ENCODE measurements around the gene TMEM135.

The TMEM135 gene

GRCh38 chr11:87173185-87174039 lies 135.7 kb downstream of the TMEM135 start:
- H3K4me1 ChIP-seq (ENCODE audit: insufficient read depth, insufficient read length): no peaks in the 10 kb centered on the region
- H3K9me3 ChIP-seq (ENCODE audit: insufficient read depth, low read length): peaks cover 11% of the 10 kb centered on the region
- TF ChIP-seq SUZ12 (IDR thresholded peaks at IDR 0.05; ENCODE audit: extremely low read depth, insufficient read depth, insufficient read length) (no peak), ZNF274 (IDR thresholded peaks at IDR 0.05; ENCODE audit: low read depth, low read length) (no peak), YY1 (IDR thresholded peaks at IDR 0.05; ENCODE audit: insufficient read depth, insufficient read length) (no peak)
- no peak for DNase-seq (ENCODE audit: low read depth, low spot score)
- H3K9ac ChIP-seq (ENCODE audit: insufficient read length, low read depth): no peak overlapping the region
- H3K36me3 ChIP-seq (ENCODE audit: insufficient read depth, insufficient read length, low read length): no peaks in the 10 kb centered on the region
- no peak overlapping the region for H3K4me3 ChIP-seq (ENCODE audit: insufficient read length, low read depth)
- no peaks in the 10 kb centered on the region for H3K27me3 ChIP-seq (ENCODE audit: insufficient read depth, insufficient read length)

- no peak overlapping the region for H3K9ac ChIP-seq (ENCODE audit: insufficient read length, low read depth)
- no peak overlapping the region for H3K4me3 ChIP-seq (ENCODE audit: insufficient read length, low read depth)
- no peak for TF ChIP-seq SUZ12 (IDR thresholded peaks at IDR 0.05; ENCODE audit: extremely low read depth, insufficient read depth, insufficient read length)
- no peak for TF ChIP-seq YY1 (IDR thresholded peaks at IDR 0.05; ENCODE audit: insufficient read depth, insufficient read length)
- TF ChIP-seq ZNF274 (IDR thresholded peaks at IDR 0.05; ENCODE audit: low read depth, low read length): no peak
- no peaks in the 10 kb centered on the region for H3K36me3 ChIP-seq (ENCODE audit: insufficient read depth, insufficient read length, low read length)
- H3K27me3 ChIP-seq (ENCODE audit: insufficient read depth, insufficient read length): no peaks in the 10 kb centered on the region
- no peak for DNase-seq (ENCODE audit: low read depth, low spot score)
- H3K9me3 ChIP-seq (ENCODE audit: insufficient read depth, low read length): peaks cover 11% of the 10 kb centered on the region
- H3K4me1 ChIP-seq (ENCODE audit: insufficient read depth, insufficient read length): no peaks in the 10 kb centered on the region
Observed at GRCh38 chr11:87174870-87175269, 137.1 kb downstream of the TMEM135 start.

- no peaks in the 10 kb centered on the region for H3K27me3 ChIP-seq (ENCODE audit: insufficient read depth, insufficient read length)
- no peaks in the 10 kb centered on the region for H3K4me1 ChIP-seq (ENCODE audit: insufficient read depth, insufficient read length)
- no peak overlapping the region for H3K4me3 ChIP-seq (ENCODE audit: insufficient read length, low read depth)
- no peaks in the 10 kb centered on the region for H3K36me3 ChIP-seq (ENCODE audit: insufficient read depth, insufficient read length, low read length)
- peaks cover 11% of the 10 kb centered on the region for H3K9me3 ChIP-seq (ENCODE audit: insufficient read depth, low read length)
- H3K9ac ChIP-seq (ENCODE audit: insufficient read length, low read depth): no peak overlapping the region
- DNase-seq (ENCODE audit: low read depth, low spot score): no peak
- TF ChIP-seq SUZ12 (IDR thresholded peaks at IDR 0.05; ENCODE audit: extremely low read depth, insufficient read depth, insufficient read length) (no peak), ZNF274 (IDR thresholded peaks at IDR 0.05; ENCODE audit: low read depth, low read length) (no peak), YY1 (IDR thresholded peaks at IDR 0.05; ENCODE audit: insufficient read depth, insufficient read length) (no peak)
Observed at GRCh38 chr11:87176044-87176443, 138.3 kb downstream of the TMEM135 start.

GRCh38 chr11:87179621-87180020 lies 141.9 kb downstream of the TMEM135 start:
- no peak overlapping the region for H3K9ac ChIP-seq (ENCODE audit: insufficient read length, low read depth)
- H3K4me1 ChIP-seq (ENCODE audit: insufficient read depth, insufficient read length): no peaks in the 10 kb centered on the region
- H3K4me3 ChIP-seq (ENCODE audit: insufficient read length, low read depth): no peak overlapping the region
- H3K36me3 ChIP-seq (ENCODE audit: insufficient read depth, insufficient read length, low read length): no peaks in the 10 kb centered on the region
- DNase-seq (ENCODE audit: low read depth, low spot score): no peak
- H3K27me3 ChIP-seq (ENCODE audit: insufficient read depth, insufficient read length): no peaks in the 10 kb centered on the region
- peaks cover 11% of the 10 kb centered on the region for H3K9me3 ChIP-seq (ENCODE audit: insufficient read depth, low read length)
- no peak for TF ChIP-seq YY1 (IDR thresholded peaks at IDR 0.05; ENCODE audit: insufficient read depth, insufficient read length)
- TF ChIP-seq ZNF274 (IDR thresholded peaks at IDR 0.05; ENCODE audit: low read depth, low read length): no peak
- TF ChIP-seq SUZ12 (IDR thresholded peaks at IDR 0.05; ENCODE audit: extremely low read depth, insufficient read depth, insufficient read length): no peak

GRCh38 chr11:87180742-87181141 lies 143.0 kb downstream of the TMEM135 start:
- Histone ChIP-seq H3K9ac (ENCODE audit: insufficient read length, low read depth) (no peak overlapping the region), H3K4me3 (ENCODE audit: insufficient read length, low read depth) (no peak overlapping the region), H3K4me1 (ENCODE audit: insufficient read depth, insufficient read length) (no peaks in the 10 kb centered on the region), H3K27me3 (ENCODE audit: insufficient read depth, insufficient read length) (no peaks in the 10 kb centered on the region), H3K9me3 (ENCODE audit: insufficient read depth, low read length) (peaks cover 11% of the 10 kb centered on the region), H3K36me3 (ENCODE audit: insufficient read depth, insufficient read length, low read length) (no peaks in the 10 kb centered on the region)
- no peak for TF ChIP-seq YY1 (IDR thresholded peaks at IDR 0.05; ENCODE audit: insufficient read depth, insufficient read length)
- TF ChIP-seq SUZ12 (IDR thresholded peaks at IDR 0.05; ENCODE audit: extremely low read depth, insufficient read depth, insufficient read length): no peak
- no peak for TF ChIP-seq ZNF274 (IDR thresholded peaks at IDR 0.05; ENCODE audit: low read depth, low read length)
- no peak for DNase-seq (ENCODE audit: low read depth, low spot score)

- DNase-seq (ENCODE audit: low read depth, low spot score): no peak
- Histone ChIP-seq H3K4me1 (ENCODE audit: insufficient read depth, insufficient read length) (no peaks in the 10 kb centered on the region), H3K36me3 (ENCODE audit: insufficient read depth, insufficient read length, low read length) (no peaks in the 10 kb centered on the region), H3K9ac (ENCODE audit: insufficient read length, low read depth) (no peak overlapping the region), H3K4me3 (ENCODE audit: insufficient read length, low read depth) (no peak overlapping the region), H3K27me3 (ENCODE audit: insufficient read depth, insufficient read length) (no peaks in the 10 kb centered on the region), H3K9me3 (ENCODE audit: insufficient read depth, low read length) (peaks cover 11% of the 10 kb centered on the region)
- TF ChIP-seq YY1 (IDR thresholded peaks at IDR 0.05; ENCODE audit: insufficient read depth, insufficient read length) (no peak), ZNF274 (IDR thresholded peaks at IDR 0.05; ENCODE audit: low read depth, low read length) (no peak), SUZ12 (IDR thresholded peaks at IDR 0.05; ENCODE audit: extremely low read depth, insufficient read depth, insufficient read length) (no peak)
Observed at GRCh38 chr11:87181143-87181542, 143.4 kb downstream of the TMEM135 start.

GRCh38 chr11:87185228-87185627 lies 147.5 kb downstream of the TMEM135 start:
- Histone ChIP-seq H3K9ac (ENCODE audit: insufficient read length, low read depth) (no peak overlapping the region), H3K4me3 (ENCODE audit: insufficient read length, low read depth) (no peak overlapping the region), H3K36me3 (ENCODE audit: insufficient read depth, insufficient read length, low read length) (no peaks in the 10 kb centered on the region), H3K4me1 (ENCODE audit: insufficient read depth, insufficient read length) (no peaks in the 10 kb centered on the region), H3K27me3 (ENCODE audit: insufficient read depth, insufficient read length) (no peaks in the 10 kb centered on the region), H3K9me3 (ENCODE audit: insufficient read depth, low read length) (no peaks in the 10 kb centered on the region)
- DNase-seq (ENCODE audit: low read depth, low spot score): no peak
- no peak for TF ChIP-seq ZNF274 (IDR thresholded peaks at IDR 0.05; ENCODE audit: low read depth, low read length)
- TF ChIP-seq SUZ12 (IDR thresholded peaks at IDR 0.05; ENCODE audit: extremely low read depth, insufficient read depth, insufficient read length): no peak
- no peak for TF ChIP-seq YY1 (IDR thresholded peaks at IDR 0.05; ENCODE audit: insufficient read depth, insufficient read length)

All from NT2/D1 (cell line).